Suppressor macrophage treated with lipopolysaccharide for 4 hours (primary cell): ENCODE measurements around the gene FBLN1.
"Not testable (repeated sequence)": the region's sequence is repeated elsewhere in the genome, so short reads cannot be mapped to it uniquely, and the experiment has no call there.

Experiments
- DNase-seq: peaks from one replicate; pipeline ENCODE4 v3.0.0-alpha.2; 2020

The FBLN1 gene

DNA sequence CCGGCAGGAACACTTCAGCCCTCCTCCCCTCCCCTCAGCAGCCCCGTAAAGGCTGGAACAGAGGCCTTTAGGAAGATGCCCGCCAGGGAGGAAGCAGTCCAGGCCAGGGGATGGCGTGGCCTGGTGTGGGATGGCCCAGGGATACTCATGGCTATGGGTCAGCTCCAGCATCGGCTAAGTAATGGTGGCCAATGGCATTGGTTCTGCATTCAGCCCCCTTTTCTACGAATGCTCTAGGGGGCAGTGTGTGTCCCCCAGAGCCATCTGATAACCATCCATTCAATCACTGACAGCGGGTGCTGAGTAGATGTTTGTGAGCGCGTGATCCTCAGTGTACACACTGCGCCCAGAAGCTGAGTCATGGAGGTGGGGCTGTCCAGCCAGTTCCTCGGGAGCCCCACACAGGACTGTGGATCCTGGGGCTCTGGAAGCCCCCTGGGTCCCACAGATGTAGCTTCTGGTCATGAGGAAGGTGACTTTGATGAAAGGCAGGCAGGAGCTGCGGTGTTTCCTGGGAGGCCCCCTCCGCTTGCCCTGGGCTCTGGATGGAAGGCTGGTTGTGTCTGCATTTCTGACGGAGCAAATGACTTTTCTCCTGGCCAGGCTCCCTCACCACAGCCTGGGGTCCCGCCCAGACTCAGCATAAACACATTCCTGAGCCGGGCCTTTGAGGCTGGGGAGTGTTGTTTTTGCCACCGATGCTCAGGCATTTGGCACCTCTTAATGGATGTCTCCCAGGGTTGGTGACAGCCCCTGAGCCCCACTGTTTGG is 46.5 kb downstream of the FBLN1 start:
- DNase-seq, result no peak

DNA sequence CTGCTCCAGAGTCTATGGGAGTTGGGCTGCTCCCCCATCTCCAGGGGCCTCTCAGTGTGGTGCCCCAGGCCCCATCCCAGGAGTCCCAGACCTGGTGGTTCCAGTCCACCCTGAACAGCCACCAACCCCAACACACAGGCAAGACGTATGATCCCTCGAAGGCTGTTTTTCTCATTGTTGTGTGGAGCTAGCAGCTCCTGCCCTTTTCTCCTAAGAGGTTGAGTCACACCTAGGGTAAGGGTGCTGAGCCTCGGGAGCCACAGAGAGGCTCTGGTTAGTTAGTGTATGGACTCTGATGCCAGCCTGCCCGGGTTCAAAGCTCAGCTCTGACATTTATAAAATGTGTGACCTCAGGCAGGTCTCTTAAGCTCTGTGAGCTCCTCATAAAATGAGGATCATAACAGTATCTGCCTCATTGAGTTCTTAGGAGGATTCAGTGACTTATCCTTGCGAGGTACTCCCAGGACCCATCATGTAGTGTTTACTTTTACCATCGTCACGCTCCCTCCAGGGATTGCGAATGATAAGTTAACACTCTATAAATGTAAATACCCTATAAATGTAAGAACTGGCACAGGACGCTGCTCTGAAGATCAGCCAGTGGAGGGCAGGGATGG is 47.2 kb downstream of the FBLN1 start:
- no peak for DNase-seq

DNA sequence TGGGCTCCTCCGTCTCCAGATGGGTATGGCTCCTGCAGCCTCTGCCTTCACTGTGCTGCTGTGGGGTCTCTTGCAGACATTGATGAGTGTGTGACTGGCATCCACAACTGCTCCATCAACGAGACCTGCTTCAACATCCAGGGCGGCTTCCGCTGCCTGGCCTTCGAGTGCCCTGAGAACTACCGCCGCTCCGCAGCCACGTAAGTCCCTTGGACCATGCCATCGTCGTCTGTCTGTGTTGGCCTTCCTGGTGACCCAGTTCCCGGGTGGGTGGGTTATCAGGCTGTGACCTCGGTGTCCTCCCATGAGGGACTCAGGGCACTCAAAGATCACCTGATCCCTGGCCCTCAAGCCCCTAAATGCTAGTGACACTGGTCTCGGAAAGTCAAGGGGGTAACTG is 47.7 kb downstream of the FBLN1 start:
- DNase-seq, result no peak

DNA sequence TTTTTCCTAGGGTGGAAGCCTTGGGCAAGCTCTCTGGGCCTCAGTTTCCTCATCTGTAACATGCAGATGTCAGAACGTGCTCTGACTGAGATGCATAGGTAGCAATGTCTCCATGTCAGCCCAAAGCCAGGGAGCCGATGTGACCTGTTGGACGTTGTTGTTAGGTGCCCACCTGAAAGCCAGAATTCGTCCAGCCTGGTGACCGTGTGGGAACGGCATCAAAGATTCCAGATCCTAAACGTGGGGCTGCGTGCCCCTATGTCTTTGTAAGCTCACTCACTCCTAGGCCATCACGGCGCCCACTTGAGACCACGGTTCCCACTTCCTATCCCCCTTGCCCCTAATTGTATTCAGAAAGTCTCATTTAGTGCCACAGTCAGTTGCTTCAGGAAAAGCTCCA is 48.2 kb downstream of the FBLN1 start:
- no peak for DNase-seq

DNA sequence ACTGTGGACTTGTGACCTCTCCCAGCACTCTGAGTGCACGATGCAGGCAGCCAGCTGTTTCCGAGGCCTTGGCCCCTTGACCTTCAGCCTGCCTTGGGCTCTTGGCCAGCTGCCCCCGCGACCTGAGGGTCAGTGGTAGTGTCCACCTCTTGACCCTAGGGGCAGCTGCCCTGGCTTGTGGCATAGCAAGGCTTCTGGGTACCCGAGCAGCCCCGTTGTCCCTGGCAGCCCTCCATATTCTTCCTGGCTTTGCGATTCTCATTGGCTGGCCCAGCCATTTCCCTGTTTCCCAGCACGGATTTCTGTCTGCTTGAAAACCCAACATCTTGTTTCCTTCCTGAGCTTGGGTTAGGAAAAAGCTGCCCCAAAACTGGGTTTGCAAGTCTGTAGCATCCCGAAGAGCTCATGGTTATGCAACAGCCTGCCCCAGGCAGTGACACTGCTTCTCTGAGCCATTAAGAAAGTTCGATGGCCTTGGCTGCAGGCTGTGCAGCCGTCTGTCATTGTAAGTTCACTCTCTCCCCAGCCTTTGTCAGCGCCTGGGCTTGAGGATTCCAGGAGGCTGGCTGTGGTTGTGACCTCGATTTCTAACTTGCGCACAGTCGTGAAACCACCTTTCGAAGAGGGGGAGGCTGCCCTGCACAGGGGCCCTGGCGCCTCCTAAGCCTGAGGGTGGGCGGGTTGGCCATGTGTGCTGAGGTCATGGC is 48.8 kb downstream of the FBLN1 start:
- no peak for DNase-seq

DNA sequence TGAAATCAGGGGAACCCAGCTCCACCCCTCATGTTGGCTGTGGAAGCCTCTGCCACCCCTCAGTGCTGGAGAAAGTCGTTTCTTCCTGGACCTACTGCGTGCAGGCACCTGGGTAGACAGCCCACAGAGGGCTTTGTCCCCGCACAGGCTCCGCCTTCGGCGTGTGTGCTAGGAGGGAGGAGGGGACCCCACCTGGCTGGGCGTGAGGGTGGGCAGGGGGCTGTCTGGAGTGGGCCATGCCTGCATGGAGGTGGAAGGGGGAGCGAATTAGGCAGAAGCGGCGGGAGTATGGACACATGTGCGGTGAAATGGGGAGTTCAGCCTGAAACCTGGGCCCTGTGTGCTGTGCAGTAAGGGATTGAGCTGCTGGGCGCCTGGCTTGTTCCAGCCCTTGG is 49.3 kb downstream of the FBLN1 start:
- DNase-seq, result no peak

DNA sequence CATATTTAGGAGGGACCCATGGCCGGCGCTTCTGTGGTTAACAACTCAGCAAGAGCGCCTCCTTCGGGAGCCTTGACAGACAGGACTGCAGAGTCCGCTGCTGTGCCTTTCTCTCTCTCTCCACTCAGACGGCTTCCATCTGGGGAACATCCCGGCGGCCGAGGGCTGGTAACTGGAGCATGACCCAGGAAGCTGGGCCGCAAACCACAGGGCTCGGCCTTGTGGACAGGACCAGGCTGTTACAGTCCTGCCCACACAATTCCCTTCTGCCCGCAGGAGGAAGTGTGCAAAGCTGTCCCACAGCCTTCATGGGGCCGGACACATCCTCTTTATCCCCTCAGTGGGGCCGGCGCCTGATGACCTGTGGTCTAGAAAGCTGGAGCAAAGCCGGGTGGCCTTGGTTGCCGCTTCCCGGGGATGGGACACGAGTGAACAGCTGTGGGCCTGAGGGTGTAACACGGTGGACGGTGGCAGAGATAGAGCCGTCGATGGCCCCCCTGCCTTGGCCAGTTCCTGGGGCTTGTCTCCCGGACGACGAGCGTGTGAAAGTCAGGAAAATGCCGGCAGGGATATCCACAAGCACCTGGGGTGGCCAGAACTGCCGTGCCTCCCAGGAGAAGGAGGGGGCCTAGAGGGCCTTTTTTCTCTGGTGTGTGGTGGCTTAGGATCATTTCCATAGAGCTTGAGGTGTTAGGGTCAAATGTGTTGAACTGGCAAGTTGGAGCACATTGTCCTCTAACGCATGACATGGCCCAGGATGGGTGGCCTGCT is 50.1 kb downstream of the FBLN1 start:
- DNase-seq, result peak; percentile 48

DNA sequence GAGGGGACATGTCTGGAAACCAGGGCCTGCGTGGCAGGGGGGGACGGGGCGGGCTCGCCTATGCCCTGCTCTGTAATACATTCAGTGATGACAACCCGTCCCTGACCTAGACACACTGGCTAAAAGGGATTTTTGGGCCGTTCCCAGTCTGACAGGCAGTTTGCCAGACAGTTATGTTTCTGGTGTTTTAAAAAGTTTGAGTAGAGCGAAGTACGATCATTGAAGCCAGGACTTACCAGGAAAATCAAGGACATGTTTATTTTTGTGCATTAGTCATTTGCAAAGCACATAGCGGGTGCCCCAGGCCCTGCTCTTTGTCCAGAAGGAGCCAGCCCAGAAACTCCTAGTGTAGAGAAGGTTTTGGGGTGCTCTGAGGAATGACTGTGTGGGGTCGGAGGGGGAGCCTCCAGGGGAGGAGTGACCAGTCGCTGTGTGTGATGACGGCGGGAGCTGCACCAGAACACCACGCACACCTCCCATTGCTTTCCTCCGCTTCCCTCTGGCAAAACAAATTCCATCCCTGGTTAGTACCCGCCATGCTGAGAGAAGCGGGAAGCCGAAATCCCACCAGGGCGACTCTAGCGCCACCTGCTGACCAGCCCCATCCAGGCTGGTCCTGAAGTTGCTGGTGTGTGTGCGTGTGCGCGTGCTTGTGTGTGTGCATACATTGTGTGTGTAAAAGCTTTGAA is 50.8 kb downstream of the FBLN1 start:
- peak; percentile 68 for DNase-seq

DNA sequence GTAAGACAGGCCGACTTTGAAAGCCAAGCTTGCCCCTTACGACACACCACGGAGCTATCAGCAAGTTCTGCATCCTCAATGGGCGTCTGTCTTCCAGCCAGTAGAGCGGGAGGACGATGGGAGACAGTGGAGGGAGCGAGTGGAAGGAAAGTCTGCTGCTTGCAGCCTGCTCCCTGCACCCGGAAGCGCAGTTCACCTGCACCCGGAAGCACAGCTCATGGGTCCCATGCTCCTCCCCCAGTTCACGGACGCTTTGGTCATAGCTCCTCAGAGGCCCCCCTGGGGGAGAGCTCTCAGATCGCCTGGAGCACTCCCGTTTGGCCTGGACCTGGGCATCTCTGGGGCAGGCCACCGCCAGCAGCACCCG is 51.3 kb downstream of the FBLN1 start:
- no peak for DNase-seq

DNA sequence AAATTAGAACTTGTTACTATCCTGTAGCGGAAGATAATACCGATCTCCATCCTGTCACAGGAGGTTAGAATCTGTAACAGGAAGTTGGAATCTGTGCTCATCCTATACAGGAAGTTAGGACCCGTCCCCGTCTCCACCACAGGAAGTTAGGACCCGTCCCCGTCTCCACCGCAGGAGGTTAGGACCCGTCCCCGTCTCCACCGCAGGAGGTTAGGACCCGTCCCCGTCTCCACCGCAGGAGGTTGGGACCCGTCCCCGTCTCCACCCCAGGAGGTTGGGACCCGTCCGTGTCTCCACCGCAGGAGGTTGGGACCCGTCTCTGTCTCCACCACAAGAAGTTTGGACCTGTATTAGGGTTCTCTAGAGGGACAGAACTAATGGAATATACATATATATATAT is 52.2 kb downstream of the FBLN1 start:
- no peak for DNase-seq

DNA sequence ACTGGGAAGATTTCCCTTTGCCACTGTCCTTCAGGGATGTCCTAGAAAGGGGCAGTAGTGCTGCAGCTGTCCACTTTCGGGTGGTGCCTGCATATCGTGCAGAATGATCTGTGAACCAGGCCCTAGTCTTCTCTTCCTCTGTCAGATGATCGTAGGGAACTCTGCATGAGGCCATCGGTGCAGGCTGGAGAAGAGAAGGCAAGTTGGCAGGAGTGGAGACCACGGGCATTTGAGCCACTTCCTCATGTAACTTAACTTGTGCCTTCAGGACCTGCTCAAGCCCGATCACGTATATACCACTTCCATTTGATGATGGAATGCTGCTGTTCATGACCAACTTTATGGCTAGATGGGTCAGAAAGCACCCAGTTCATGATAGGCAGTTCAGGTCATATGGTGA is 55.2 kb downstream of the FBLN1 start:
- DNase-seq, result not testable (repeated sequence)

DNA sequence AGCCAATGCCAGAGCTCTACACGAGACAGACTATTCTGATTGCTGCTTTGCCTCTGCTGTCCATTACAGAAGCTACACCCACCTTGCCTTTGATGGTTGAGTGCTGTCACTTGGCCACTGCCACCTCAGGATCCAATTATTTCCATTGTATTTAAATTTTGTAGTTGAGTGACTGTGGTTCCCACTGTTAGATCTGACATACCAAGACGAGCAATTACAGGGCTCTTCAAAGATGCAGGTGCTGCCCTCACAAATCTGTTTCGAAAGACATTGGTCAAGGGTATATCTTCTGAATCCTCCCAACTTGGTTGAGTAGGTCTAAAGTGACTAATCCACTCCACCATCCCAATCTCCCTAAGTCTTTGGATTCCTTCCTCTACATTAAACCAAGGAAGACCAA is 57.4 kb downstream of the FBLN1 start:
- not testable (repeated sequence) for DNase-seq

DNA sequence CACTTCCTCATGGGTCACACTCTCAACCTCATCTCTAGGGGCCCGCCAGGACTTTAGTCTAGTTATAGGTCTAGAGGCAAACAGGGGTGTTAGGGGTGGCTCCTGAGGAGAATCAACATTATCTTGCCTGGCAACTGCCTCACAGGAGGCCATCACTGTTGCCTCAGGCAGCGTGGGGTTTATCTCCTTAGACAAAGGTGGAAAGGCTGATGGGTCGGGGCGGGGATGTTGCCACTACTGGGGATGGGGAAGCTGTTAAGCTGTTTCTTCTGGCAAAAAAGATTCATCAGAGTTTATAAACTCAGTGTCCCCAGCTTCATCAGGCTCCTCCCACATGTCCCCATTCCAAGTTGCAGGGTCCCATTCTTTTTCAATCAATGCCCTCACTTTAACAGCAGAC is 58.1 kb downstream of the FBLN1 start:
- not testable (repeated sequence) for DNase-seq

DNA sequence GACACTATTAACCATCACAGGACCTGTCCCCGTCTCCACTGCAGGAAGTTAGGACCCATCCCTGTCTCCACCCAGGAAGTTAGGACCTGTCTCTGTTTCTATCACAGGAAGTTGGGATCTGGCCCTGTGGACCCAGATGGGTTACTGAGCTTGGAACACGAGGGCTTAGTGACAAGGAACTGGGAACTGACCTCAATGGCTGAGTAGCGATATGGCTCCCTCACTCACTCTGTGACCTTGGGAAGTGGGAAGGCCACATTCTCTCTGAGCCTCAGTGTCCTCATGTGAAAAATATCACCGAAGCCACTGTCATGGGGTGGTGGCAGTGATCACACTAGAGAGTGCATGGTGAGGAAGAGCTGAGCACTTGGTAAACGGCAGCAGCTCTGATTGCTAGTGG is 59.4 kb downstream of the FBLN1 start:
- no peak for DNase-seq

DNA sequence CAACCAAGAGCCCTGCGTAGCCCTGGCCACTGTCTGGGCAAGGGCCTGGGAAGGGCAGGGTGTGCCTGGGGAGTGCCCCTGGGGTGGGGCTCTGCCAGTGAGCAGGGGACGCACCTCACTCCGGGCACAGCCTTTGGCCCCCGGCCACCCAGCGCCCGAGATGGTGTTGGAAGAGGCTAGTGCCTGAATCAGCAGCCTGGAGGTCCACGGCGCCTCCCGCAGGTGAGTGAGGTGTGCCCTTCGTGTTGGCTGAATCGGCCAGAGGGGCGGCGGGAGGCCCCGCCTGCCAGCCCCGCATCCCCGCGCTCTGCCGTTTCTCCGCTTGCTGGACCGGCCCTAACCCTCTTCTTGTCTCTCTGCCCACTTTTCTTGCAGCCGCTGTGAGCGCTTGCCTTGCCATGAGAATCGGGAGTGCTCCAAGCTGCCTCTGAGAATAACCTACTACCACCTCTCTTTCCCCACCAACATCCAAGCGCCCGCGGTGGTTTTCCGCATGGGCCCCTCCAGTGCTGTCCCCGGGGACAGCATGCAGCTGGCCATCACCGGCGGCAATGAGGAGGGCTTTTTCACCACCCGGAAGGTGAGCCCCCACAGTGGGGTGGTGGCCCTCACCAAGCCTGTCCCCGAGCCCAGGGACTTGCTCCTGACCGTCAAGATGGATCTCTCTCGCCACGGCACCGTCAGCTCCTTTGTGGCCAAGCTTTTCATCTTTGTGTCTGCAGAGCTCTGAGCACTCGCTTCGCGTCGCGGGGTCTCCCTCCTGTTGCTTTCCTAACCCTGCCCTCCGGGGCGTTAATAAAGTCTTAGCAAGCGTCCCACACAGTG is 60.1 kb downstream of the FBLN1 start:
- DNase-seq, result no peak

DNA sequence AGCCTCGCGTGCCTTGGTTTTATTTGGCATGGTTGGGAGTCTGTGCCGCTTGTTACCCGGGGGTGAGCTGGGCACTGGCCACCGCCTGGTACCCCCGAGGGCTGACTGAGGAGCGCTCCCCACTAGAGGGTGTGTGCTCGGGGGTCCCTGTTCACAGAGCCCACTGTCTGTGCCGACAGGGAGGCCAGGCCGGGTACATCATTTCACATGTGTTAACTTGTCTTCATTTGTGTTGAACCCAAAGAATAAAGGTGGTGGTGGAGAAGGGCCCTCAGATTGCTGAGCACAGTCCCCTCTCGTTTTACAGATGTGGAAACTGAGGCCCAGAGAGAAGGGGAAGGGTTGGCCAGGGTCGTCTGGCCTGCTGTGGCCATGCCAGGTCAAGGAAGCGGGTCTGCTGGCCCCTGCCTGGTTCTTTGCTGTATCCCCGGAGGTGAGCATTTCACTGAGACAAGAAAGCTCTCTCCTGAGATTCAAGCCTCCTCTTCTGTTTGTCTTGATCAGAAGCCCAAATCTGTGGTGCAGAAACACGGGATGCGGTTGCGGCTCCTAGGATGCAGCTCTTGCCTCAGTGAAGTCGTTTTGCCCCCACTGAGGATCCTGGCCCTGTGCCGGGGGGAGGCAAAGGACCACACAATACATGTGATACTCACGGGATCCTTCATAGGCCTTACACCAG is 60.8 kb downstream of the FBLN1 start:
- DNase-seq, result no peak

DNA sequence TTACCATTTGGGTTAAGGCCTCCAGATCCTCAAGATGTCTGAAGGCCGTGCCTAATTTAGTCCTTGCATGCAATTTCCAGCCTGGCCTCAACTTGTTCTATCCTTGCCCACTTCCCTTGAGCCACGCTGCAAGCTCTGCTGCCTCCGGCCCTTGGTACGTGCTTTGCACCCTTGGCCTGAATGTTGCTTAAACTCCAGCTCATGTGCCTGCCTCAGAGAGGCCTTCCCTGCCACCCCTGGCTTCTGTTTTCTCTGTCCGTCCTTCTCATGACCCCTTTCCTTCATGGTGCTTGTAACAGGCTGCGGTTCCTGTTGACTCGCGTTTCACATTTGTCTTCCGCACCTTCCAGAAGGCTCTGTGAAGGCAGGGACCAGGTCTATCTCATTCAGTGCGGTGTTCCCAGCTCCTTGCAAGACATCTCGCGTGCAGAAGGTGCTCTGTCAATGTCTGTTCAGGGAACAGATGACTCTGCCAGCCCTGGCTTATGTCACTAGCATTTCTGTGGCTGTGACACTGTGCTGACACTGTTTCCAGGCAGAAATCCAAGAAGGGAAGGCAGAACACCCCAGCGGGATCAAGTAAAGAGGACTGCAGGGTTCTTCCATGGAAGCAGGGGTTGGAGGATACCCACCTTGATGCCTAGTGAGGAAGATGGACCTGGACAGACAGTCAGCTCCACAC is 61.8 kb downstream of the FBLN1 start:
- DNase-seq, result no peak

DNA sequence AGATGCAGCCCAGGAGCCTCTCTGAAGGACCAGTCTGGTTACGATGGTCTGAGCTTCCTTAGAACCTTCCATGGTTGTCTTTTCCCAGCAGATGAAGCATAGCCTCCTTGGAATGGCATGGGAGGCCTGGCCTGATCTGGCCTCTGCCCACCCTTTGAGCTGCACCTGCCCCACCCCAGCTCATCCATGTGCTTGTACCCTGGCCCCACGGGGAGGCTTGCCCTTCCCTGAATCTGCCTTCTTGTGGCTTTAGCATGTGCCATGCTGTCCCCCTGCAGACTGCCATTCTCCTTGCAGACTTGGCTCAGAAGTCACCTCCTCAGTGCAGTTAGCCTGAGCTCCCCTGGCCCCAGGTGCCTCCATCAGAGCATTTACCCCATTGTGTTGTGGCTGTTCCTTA is 62.5 kb downstream of the FBLN1 start:
- no peak for DNase-seq

DNA sequence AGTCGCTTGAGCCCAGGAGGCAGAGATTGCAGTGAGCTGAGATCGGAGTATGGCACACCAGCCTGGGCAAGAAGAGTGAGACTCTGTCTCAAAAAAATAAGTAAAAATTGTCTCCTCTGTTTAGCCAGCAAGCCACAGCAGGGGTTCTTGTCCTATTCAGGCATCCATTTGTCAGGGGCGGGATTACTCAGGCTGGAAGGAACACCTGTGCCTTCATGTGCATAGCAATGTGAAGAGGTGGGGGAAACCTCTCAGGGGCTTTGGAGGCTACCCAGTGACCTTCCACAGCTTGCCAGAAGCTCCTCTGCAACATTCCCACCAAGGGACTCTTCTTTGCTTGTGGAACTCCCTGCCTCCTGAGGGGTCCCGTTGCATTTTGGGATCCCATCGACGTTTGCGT is 63.3 kb downstream of the FBLN1 start:
- DNase-seq, result no peak

DNA sequence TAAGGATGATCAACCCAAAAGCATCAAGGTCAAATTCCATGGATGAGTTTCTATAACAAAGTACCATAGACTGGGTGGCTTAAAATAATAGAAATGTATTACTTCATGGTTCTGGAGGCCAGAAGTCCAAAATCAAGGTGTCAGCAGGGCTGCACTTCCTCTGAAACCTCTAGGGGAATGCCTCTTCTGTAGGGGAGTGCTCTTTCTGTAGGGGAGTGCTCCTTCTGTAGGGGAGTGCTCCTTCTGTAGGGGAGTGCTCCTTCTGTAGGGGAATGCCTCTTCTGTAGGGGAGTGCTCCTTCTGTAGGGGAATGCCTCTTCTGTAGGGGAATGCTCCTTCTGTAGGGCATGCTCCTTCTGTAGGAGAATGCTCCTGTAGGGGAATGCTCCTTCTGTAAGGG is 65.5 kb downstream of the FBLN1 start:
- no peak for DNase-seq

DNA sequence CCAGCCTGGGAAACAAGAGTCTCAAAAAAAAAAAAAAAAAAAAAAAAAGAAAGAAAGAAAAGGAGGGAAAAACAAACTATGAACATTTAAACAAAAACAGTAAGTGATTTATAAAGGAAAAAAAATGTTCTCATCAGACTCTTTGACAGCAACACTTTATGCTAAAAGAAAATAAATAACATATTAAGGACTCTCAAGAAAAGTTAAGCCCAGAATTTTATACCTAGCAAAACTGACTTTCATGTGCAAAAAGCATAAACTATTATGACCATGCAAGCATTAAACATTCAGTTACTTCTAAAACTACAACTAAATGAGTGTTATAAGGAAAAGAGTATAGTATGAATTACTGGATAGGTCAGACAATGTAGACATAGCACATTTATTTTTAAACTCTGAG is 68.4 kb downstream of the FBLN1 start:
- DNase-seq, result no peak
